Fibroblast of lung (primary cell): Measurements from ENCODE around the gene PDGFA.

Source experiments
- EZH2 ChIP-seq: IDR thresholded peaks from 2 replicates; pipeline ENCODE4 v1.5.1; 2012; ENCODE audit warnings: low read length, control low read depth, mild to moderate bottlenecking; ENCODE audit errors: missing control alignments
- TF ChIP-seq, protein P1 (sequence below), 2 donors: IDR thresholded peaks in 1 of 2; conservative IDR thresholded peaks in 1 of 2; 1 replicate in 1 of 2; 2 replicates in 1 of 2; pipeline ENCODE4 v1.5.1; 2011 to 2012; ENCODE audit warnings: low read length in 2 of 2, control low read depth in 1 of 2, inconsistent platforms in 1 of 2, low read depth in 1 of 2, mild to moderate bottlenecking in 1 of 2

DNA sequence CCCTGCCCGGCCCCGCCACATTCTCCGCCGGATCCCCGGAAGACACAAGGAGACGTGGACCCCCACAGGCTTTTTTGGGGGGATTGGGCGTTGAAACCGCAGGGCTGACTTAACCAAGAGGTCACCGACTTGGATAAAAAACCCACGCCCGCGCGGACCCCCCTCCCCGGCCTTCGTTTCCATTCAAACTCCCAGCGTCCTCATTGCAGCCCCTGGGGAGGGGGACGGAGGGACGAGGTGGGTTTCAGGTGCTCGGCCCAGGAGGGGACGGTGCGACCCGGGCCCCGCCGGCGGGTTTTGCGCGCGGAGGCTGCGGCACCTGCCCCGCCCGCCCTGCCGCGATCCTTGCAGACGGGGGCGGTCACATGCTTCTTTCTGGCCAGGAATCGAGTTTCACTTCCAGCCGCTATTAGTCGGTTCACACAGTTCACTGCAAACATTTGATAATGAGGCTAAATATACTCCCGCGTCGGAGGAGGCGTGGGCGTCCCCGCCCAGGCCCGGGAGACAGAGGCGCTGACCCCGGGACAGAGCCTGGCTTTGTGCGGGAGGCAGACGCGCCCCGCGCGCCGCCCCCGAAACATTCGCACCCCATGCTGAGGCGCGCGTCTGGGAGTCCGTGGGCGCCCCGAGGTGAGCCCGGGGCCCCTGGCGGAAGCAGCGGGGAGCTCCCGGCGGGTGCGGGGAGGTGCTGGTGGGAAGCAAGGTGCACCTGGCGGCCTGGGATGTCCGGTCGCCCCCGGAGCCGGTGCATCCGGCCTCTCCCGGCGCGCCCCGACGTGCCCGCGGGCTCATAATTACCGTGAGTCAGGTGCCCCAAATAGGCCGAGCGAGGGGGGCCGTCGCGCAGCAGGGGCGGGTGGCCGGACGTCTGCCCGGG lies 2.7 kb upstream of the PDGFA start:
- TF ChIP-seq, protein P1, sequence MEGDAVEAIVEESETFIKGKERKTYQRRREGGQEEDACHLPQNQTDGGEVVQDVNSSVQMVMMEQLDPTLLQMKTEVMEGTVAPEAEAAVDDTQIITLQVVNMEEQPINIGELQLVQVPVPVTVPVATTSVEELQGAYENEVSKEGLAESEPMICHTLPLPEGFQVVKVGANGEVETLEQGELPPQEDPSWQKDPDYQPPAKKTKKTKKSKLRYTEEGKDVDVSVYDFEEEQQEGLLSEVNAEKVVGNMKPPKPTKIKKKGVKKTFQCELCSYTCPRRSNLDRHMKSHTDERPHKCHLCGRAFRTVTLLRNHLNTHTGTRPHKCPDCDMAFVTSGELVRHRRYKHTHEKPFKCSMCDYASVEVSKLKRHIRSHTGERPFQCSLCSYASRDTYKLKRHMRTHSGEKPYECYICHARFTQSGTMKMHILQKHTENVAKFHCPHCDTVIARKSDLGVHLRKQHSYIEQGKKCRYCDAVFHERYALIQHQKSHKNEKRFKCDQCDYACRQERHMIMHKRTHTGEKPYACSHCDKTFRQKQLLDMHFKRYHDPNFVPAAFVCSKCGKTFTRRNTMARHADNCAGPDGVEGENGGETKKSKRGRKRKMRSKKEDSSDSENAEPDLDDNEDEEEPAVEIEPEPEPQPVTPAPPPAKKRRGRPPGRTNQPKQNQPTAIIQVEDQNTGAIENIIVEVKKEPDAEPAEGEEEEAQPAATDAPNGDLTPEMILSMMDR (conservative IDR thresholded peaks at IDR 0.05 in 1 of 2, IDR thresholded peaks at IDR 0.05 in 1 of 2; ENCODE audit: low read depth in 1 of 2, low read length in 2 of 2), result no peak
- TF ChIP-seq EZH2, result peak; percentile 74
